SK-N-MC (cell line): ENCODE results near the gene PAQR8.

Source experiments
- EZH2 ChIP-seq: fragments of 200-600 bp; sonication (generic); IDR thresholded peaks from one replicate; pipeline ENCODE4 v1.6.1; 2017; ENCODE audit warnings: antibody characterized with exemption
- FOXP2 ChIP-seq: optimal IDR thresholded peaks from 2 replicates; pipeline ENCODE3; 2011; ENCODE audit warnings: mild to moderate bottlenecking, moderate library complexity; ENCODE audit not compliant: insufficient read depth; ENCODE audit errors: extremely low read length, control extremely low read depth
- POLR2AphosphoS5 ChIP-seq: IDR thresholded peaks from 2 replicates; pipeline ENCODE4 v1.6.1; 2012; ENCODE audit warnings: mild to moderate bottlenecking, low read depth, low read length, borderline replicate concordance

- TF ChIP-seq POLR2AphosphoS5 = no peak; the same call in 1 of the 2 replicates
- TF ChIP-seq FOXP2 = no peak
- no peak for TF ChIP-seq EZH2
Observed at GRCh38 chr6:52361414-52361944, 472 bp upstream of the PAQR8 start.
